Measurements from ENCODE around the gene NEUROD2. TPM values are rescaled to one million over a fixed set of nuclear protein-coding genes. Genes with fewer than 3 reads are reported as not detected.
A peak's percentile ranks its signal among the peaks of the same experiment; 100 is the strongest.

Gene NEUROD2
- total and polyA plus RNA-seq, 2 of the 13 experiments (the other 11 are each of a cell fraction or from before 2014, with no cell fraction given) = not detected

DNA sequence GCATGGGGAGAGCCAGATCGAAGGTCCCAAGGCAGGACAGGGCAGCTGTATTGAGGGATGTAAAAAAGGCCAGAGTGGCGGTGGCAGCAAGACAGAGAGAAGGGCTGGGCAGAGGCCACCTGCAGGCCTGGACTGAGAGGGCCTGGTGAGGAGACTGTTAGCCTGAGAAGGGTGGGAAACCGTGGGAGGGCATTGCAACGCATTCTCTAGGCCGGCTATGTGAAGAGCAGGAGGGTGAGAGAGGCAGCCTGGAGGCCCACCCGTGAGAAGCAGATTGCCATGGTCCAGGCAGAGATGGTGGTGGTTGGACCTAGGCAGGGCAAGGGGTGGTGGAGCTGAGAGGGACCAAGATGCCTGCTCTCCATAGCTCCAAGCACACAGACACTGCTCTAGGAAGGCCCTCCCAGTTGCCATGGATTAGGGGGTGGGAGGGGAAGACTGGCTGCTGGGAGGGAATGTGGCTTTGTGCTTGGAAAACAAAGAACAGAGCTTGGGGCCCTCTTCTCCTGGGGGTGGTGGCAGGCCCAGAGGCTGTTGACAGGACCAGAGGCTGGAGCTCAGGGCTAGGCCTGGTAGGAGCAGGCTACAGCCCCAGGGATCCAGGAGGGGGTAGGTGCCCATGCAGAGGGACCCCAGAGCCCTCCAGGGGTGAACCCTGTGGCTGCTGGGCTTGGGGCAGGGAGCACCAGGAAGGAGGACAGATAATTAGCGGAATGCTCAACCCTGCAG is 45.0 kb upstream of the NEUROD2 start (continued):
- TF ChIP-seq ZNF773 (CRISPR knock-in tag; IDR thresholded peaks at IDR 0.05; ENCODE audit: borderline replicate concordance) = no peak
- TF ChIP-seq ZNF34 (CRISPR knock-in tag; IDR thresholded peaks at IDR 0.05; ENCODE audit: borderline replicate concordance) = 0 out of 2 replicates have a peak, but pooled peaks have one; percentile 61
- no peak for TF ChIP-seq RBM22 (optimal IDR thresholded peaks at IDR 0.05; ENCODE audit: low read length)
- TF ChIP-seq, protein P1, sequence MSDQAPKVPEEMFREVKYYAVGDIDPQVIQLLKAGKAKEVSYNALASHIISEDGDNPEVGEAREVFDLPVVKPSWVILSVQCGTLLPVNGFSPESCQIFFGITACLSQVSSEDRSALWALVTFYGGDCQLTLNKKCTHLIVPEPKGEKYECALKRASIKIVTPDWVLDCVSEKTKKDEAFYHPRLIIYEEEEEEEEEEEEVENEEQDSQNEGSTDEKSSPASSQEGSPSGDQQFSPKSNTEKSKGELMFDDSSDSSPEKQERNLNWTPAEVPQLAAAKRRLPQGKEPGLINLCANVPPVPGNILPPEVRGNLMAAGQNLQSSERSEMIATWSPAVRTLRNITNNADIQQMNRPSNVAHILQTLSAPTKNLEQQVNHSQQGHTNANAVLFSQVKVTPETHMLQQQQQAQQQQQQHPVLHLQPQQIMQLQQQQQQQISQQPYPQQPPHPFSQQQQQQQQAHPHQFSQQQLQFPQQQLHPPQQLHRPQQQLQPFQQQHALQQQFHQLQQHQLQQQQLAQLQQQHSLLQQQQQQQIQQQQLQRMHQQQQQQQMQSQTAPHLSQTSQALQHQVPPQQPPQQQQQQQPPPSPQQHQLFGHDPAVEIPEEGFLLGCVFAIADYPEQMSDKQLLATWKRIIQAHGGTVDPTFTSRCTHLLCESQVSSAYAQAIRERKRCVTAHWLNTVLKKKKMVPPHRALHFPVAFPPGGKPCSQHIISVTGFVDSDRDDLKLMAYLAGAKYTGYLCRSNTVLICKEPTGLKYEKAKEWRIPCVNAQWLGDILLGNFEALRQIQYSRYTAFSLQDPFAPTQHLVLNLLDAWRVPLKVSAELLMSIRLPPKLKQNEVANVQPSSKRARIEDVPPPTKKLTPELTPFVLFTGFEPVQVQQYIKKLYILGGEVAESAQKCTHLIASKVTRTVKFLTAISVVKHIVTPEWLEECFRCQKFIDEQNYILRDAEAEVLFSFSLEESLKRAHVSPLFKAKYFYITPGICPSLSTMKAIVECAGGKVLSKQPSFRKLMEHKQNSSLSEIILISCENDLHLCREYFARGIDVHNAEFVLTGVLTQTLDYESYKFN (CRISPR knock-in tag; conservative IDR thresholded peaks at IDR 0.05) = peak; percentile 76
- no peak for TF ChIP-seq ELF3 (CRISPR knock-in tag; IDR thresholded peaks at IDR 0.05)
- 0 out of 2 replicates have a peak, but pooled peaks have one; percentile 81 for TF ChIP-seq ZNF318 (CRISPR knock-in tag; IDR thresholded peaks at IDR 0.05)
- TF ChIP-seq ZC3H13 (CRISPR knock-in tag; IDR thresholded peaks at IDR 0.05) = no peak
- no peak for TF ChIP-seq HOXA7 (CRISPR knock-in tag; IDR thresholded peaks at IDR 0.05)
- TF ChIP-seq MAZ (IDR thresholded peaks at IDR 0.05; ENCODE audit: borderline replicate concordance, low read depth, low read length) = peak; percentile 65; the same call in 1 of the 2 replicates
- peak; percentile 54; the same call in 1 of the 2 replicates for TF ChIP-seq MAZ (CRISPR knock-in tag; IDR thresholded peaks at IDR 0.05; ENCODE audit: low read depth)
- 0 out of 2 replicates have a peak, but pooled peaks have one; percentile 23 for TF ChIP-seq DPF2 (CRISPR knock-in tag; IDR thresholded peaks at IDR 0.05; ENCODE audit: borderline replicate concordance, low read depth)
- TF ChIP-seq, protein P2, sequence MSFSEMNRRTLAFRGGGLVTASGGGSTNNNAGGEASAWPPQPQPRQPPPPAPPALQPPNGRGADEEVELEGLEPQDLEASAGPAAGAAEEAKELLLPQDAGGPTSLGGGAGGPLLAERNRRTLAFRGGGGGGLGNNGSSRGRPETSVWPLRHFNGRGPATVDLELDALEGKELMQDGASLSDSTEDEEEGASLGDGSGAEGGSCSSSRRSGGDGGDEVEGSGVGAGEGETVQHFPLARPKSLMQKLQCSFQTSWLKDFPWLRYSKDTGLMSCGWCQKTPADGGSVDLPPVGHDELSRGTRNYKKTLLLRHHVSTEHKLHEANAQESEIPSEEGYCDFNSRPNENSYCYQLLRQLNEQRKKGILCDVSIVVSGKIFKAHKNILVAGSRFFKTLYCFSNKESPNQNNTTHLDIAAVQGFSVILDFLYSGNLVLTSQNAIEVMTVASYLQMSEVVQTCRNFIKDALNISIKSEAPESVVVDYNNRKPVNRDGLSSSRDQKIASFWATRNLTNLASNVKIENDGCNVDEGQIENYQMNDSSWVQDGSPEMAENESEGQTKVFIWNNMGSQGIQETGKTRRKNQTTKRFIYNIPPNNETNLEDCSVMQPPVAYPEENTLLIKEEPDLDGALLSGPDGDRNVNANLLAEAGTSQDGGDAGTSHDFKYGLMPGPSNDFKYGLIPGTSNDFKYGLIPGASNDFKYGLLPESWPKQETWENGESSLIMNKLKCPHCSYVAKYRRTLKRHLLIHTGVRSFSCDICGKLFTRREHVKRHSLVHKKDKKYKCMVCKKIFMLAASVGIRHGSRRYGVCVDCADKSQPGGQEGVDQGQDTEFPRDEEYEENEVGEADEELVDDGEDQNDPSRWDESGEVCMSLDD (CRISPR knock-in tag; IDR thresholded peaks at IDR 0.05; ENCODE audit: borderline replicate concordance) = no peak
- no peak for TF ChIP-seq ZKSCAN5 (CRISPR knock-in tag; IDR thresholded peaks at IDR 0.05)

All from HepG2 (cell line).